Measurements from ENCODE around the gene CCDC157.

CCDC157 gene

GRCh38 chr22:30357650-30358215 lies 926 bp downstream of the CCDC157 start:
- no peak for DNase-seq

- DNase-seq, result no peak
Measured at GRCh38 chr22:30358541-30358940, 1.7 kb downstream of the CCDC157 start.

- DNase-seq, result no peak
Measured at GRCh38 chr22:30361916-30362650, 5.3 kb downstream of the CCDC157 start.

DNA sequence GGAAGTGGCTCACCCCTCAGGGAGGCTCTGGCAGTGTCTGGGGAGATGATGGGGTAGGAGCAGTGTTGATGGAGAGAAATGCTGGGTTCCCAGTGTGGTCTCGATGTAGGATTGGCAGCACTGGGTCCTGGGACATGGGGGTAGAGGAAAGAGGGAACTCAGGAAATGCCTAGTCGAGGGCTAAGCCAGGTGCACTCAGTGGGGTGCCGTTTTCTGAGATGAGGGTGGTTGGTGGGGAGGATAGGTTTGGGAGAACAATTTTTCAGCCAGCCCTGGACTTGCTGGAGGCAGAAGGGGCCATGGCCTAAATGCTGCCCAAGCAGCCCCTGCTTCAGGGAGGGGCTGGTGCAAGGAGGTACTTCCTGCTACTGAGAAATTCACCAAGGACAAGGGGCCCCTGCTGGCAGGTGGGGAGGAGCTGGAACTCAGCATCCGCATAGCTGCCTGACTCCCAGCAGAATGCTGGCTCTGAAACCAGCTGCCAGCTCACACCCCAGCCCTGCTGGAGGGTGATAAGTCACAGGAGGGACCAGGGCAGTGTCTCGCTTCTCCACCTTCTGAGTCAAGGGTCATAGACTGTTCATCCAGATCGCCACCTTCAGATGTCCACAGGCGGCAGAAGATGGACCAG lies 6.0 kb downstream of the CCDC157 start:
- DNase-seq, result no peak

GRCh38 chr22:30365891-30366290 lies 9.1 kb downstream of the CCDC157 start:
- DNase-seq, result no peak

DNA sequence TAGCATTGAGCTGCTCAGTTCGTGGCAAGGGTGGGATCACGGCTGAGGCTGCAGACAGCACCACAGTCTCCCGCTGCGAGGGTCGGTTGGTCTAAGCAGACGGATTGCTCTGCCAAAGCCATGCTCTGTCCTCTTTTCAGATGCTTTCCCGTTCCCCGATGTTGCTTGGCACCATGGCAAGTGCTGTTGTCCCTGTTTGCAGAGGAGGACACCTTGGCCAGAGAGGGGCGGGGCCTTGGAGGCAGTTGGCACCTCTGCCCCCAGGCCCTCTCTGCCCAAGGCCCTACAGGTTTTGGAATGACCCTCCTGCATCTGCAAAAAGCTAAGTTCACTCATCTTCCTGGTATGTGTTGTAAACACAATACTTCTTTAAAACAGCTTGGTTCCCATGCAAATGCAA lies 11.6 kb downstream of the CCDC157 start:
- no peak for DNase-seq

DNA sequence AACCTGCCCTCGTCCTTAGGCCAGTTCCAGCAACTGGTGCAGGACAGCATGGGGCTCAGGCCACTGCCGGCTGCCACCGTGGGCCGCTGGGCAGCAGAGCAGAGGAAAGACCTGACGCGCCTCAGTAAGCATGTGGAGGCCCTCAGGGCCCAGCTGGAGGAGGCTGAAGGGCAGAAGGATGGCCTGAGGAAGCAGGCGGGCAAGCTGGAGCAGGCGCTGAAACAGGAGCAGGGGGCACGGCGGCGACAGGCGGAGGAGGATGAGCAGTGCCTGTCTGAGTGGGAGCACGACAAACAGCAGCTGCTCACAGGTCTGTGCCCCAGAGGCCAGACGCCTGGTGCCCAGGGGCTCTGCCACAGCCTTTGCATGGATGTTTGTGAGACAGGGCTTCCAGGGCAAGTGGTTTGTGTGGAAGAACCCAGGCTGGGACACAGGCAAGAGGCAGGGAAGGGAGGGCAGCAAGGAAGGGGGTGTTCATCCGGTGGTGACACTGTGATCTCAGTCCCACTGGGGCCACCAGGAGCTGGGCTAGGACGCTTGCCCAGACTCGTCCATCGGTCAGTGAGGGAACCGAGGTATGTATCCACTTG lies 13.9 kb downstream of the CCDC157 start:
- DNase-seq, result no peak

DNA sequence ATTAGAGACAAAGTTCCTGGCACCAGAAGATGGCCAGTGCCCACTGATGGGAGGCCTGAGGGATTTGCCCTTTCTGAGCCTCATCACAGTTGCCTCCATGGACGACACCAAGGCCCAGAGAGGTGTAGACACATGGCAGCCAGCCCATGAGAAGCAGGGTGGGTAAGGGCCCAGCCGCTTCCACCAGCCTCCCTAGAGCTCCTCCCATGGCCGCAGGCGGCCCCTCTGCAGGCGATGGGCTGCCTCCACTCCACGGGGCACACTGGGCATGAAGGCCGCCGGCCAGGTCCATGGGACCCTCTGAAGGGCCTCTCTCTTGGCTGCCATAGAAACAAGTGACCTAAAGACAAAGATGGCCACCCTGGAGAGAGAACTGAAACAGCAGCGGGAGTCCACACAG lies 14.5 kb downstream of the CCDC157 start:
- DNase-seq, result no peak

DNA sequence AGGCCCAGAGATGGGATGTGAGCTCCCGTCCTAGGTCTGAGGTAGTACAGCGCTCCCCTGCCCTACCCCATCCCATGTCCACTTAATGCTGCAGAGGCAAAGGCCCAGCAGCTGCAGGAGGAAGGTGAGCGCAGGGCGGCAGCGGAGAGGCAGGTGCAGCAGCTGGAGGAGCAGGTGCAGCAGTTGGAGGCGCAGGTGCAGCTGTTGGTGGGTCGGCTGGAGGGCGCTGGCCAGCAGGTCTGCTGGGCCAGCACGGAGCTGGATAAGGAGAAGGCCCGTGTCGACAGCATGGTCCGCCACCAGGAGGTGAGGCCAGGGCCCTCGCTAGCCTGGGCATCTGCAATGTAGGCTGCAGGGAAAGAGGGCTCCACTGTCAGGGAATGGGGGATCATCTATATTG lies 15.2 kb downstream of the CCDC157 start:
- DNase-seq, result no peak

DNA sequence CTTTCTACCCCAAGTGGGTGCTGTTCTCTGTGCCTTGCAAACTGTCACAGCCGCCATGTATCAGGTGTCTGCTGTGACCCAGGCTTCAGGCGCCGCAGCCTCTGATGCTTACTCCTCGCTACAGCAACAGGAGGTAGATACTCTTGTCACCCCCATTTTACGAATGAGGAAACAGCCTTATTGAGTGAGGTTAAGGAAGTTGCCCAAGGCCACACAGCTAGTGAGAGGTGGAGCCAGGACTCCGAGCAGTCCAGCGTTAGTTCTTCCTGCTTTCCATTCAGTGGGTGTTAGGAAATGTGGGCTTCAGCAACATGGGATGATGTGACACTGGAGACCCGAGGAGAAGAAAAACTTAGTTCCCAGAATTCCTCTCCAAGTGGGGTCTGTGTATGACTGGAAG lies 16.1 kb downstream of the CCDC157 start:
- peak in 1 of 2 donors; percentile 29 for DNase-seq

GRCh38 chr22:30373331-30374325 lies 16.8 kb downstream of the CCDC157 start:
- no peak for DNase-seq

- no peak for DNase-seq
Measured at GRCh38 chr22:30375312-30375849, 18.6 kb downstream of the CCDC157 start.

- DNase-seq, result no peak
Measured at GRCh38 chr22:30380011-30380410, 23.2 kb downstream of the CCDC157 start.

DNA sequence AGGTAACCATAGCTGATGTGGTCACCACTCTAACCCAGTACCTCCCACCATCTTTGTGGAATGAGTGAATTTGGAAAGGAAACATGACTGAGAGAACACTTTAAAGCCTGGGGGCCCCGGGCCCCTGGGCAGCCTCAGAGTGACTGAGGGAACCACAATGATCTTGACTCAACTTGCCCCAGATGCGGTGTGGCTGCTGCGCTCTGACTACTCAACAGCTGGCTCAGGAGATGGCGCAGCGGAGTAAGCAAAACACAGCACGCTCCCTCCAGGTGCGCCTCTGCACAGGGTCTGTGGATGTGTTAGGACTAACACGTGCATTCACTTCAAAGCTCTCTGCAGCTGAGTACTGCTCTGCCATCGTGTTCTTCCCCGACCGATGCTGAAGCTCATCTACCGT lies 24.5 kb downstream of the CCDC157 start:
- DNase-seq, result no peak

- no peak for DNase-seq
Measured at GRCh38 chr22:30382340-30382739, 25.5 kb downstream of the CCDC157 start.

- no peak for DNase-seq
Measured at GRCh38 chr22:30383061-30383460, 26.3 kb downstream of the CCDC157 start.

DNA sequence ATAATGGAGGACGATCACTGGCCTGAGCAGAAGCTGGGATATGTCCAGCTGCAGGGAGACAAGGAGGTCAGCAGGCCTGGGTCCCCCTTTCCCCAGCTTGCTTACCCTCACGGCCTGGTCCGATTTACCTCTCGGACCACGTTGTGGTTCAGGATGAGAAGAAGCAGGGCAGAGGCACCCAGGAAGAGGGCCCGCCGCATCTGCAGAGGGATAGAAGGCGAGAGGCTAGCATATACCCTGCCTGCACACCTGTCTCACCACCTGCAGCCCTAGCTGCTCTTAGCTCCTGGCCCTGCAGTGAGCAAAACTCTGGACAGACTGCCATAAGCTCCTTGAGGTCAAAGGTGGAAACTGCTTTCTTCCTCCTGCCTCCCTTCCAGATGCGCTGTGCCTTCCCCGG lies 29.1 kb downstream of the CCDC157 start:
- no peak for DNase-seq

- no peak for DNase-seq
Measured at GRCh38 chr22:30386608-30386959, 29.8 kb downstream of the CCDC157 start.

GRCh38 chr22:30386960-30387827 lies 30.4 kb downstream of the CCDC157 start, which contains the start of gene RNF215:
Gene RNF215, minus strand, starts transcription at chr22:30387411. Its CDS starts 98 bp downstream, at chr22:30387313.
- peak; percentile 79 to 83 for DNase-seq

DNA sequence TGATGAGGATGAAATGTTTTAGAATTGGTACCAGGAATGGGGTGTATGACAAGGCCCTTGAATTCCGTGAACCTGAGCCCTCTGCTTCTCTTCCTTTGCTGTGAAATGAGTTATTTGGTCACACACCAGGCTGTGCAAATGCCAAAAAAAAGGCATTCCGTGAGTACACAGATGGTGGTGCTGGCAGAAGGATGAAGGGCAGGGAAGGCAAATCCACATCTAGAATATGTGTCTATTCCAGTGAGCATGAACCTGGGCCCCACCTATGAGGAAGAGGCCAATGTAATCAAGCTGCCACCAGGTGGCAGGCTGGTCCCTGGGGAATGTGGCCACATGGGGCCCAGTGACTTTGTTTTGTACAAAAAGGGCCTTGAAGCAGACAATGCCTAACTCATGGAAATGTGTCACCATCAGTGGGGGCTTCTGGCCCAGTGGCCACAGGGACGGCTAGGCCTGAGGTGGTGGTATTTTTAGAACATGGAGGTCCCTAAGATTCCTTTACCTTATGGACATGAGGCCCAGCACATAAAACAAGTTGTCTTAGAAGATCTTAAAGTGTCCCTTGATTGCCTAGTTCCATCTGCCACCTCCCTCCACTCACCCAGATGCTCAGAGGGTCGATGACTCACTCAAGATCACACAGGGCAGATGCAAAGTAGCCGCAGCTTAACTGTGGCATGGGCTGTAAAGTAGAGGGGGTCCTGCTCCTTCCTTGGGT lies 34.3 kb downstream of the CCDC157 start:
- peak; percentile 84 to 85 for DNase-seq
